Fibroblast of villous mesenchyme (primary cell): ENCODE measurements around the gene TMEM123. TPM values are rescaled to one million over a fixed set of nuclear protein-coding genes. Genes with fewer than 3 reads are reported as not detected.
"Not testable (repeated sequence)": the region's sequence is repeated elsewhere in the genome, so short reads cannot be mapped to it uniquely, and the experiment has no call there.

Experiments used
- DNase-seq: peaks from one replicate; pipeline ENCODE4 v3.0.0-alpha.2; 2010; ENCODE audit warnings: low read depth
- H3K4me3 ChIP-seq: 2 replicates; pipeline ENCODE4 v1.5.1; 2011; ENCODE audit warnings: low read depth, mild to moderate bottlenecking, low read length
- CTCF ChIP-seq: IDR thresholded peaks from 2 replicates; pipeline ENCODE4 v1.5.1; 2012; ENCODE audit warnings: low read depth, mild to moderate bottlenecking, low read length; ENCODE audit not compliant: insufficient read depth
- total RNA-seq: library from RNA; depleted of rRNA; stranded (reverse); fragments of >200 nt; gene quantifications from 2 replicates; pipeline ENCODE4 v1.2.3, GENCODE V29; 2012

TMEM123 gene
- total RNA-seq, 1 donor: 89.8 TPM

DNA sequence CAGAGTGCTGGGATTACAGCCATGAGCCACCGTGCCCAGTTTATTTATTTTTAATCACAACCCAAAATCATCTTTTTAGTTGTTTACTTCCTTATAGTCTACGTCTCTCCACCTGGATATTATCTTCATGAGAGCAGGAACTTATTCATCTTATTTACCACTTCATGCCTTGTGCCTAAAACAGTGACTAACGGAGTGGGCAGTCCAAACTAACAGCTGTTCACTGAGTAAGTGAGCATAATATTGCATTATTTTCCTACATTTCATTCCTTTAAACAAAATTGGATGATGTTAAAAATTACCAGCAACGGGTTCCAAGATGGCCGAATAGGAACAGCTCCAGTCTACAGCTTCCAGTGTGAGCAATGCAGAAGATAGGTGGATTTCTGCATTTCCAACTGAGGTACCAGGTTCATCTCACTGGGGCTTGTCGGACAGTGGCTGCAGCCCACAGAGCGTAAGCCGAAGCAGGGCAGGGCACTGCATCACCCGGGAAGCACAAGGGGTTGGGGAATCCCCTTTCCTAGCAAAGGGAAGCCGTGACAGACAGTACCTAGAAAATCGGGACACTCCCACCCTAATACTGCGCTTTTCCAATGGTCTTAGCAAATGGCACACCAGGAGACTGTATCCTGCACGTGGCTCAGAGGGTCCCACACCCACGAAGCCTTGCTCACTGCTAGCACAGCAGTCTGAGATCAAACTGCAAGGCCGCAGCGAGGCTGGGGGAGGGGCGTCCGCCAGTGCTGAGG, 14.1 kb downstream of the TMEM123 start:
- no peak for DNase-seq
- H3K4me3 ChIP-seq: no peak overlapping the region
- no peak for TF ChIP-seq CTCF

DNA sequence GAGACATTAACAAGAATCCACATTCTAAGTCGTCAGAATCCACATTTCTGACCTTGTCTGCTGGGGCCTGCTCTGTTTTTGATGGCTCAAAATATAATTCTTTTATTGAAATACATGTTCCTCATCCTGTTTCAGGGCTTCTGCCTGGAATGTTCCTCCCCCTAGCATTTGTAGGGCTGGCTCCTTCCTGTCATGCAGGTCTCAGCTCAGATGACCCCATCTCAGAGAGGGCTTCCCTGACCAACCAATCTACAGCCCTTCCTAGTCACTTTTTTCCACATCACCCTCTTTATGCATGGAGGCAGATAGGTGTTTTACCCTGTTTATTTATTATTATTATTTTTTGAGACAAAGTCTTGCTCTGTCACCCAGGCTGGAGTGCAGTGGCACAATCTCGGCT, 14.8 kb downstream of the TMEM123 start:
- no peak for DNase-seq
- TF ChIP-seq CTCF: no peak
- no peak overlapping the region for H3K4me3 ChIP-seq

- no peak overlapping the region for H3K4me3 ChIP-seq
- TF ChIP-seq CTCF: no peak
- DNase-seq: no peak
Observed at GRCh38 chr11:102436976-102437375, 15.6 kb downstream of the TMEM123 start.

DNA sequence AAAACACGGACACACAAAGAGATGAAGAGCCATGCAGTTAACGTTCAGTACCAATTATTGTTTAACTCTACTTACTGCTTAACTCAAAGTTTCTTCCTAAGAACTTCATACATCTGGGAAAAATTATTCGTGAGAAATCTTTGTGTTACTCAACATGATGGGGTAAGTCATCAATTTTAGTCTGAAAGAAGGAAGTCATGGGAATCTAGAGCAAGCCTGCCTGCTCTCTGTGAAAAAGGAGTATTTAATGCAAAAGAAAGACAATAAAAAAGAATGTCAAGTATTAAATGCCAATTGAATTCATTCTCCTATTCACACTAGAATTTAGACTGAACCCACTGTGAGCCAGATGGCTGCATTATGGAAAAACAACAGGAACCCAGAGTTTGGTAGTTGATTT, 16.0 kb downstream of the TMEM123 start:
- peak; percentile 73 for DNase-seq
- no peak overlapping the region for H3K4me3 ChIP-seq
- TF ChIP-seq CTCF: no peak

DNA sequence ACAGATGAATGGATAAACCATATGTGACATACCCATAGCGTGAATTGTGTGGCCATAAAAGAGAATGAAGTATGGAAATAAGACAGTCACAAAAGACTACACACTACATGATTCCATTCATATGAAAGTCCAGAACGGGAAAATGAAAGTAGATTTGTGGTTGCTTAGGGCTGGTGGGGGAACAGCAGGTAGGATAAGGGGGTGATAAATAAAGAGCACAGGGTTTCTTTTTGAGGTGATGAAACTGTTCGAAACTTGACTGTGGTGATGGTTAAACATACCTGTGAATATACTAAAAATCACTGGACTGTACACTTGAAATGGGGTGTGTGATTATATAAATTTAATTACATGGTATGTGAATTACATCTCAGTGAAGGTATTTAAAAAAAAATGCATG, 16.9 kb downstream of the TMEM123 start:
- no peak overlapping the region for H3K4me3 ChIP-seq
- no peak for TF ChIP-seq CTCF
- no peak for DNase-seq

GRCh38 chr11:102433571-102433970, 19.0 kb downstream of the TMEM123 start:
- DNase-seq, H3K4me3 ChIP-seq: not testable (repeated sequence)

DNA sequence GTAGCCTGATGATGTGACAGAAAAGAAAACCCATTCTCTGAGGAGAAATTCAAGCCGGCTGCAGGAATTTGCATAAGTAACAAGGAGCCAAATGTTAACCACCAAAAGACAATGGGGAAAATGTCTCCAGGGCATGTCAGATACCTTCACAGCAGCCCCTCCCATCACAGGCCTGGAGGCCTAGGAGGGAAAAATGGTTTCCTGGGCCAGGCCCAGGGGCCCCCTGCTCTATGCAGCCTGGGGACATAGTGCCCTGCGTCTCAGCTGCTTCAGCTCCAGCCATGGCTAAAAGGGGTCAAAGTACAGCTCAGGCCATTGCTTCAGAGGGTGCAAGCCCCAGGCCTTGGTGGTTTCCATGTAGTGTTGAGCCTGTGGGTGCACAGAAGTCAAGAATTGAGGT, 20.0 kb downstream of the TMEM123 start:
- not testable (repeated sequence) for H3K4me3 ChIP-seq, DNase-seq

- no peak overlapping the region for H3K4me3 ChIP-seq
- DNase-seq: no peak
- TF ChIP-seq CTCF: no peak
Observed at GRCh38 chr11:102431404-102431803, 21.2 kb downstream of the TMEM123 start.
